ENCODE measurements around the gene GANAB. TPM values are rescaled to one million over a fixed set of nuclear protein-coding genes. Genes with fewer than 3 reads are reported as not detected.

GANAB gene
- total and polyA plus RNA-seq, 7 donors = 34.3 to 64.6 (median 62.0) TPM

- H3K4me3 ChIP-seq = peak overlapping the region; percentile 82
- no peaks in the 10 kb centered on the region for H3K27me3 ChIP-seq (ENCODE audit: insufficient read depth in 3 of 3, low read length in 2 of 3)
- peak in 2 of 4 donors; percentile 10 to 15 for ATAC-seq
- DNase-seq = peak; percentile 60 to 76
- intact Hi-C loops (cut with DNase I) = loop anchor here in 1 of 2 donors (5.0 kb wide), 1 partner anchor 40 kb away; the partner anchor contains the start of gene INTS5
- peaks cover 0 to 40% of the 10 kb centered on the region in 2 donors for H3K36me3 ChIP-seq (ENCODE audit: insufficient read depth in 1 of 2, low read depth in 1 of 2)
- peaks cover 12% of the 10 kb centered on the region for H3K4me1 ChIP-seq
- 1 to 6% (median 4%) methylated on average over 34 of the region's 34 CpGs for WGBS, 3 donors
- H3K27ac ChIP-seq = peak overlapping the region; percentile 94
- no peak for TF ChIP-seq CTCF (IDR thresholded peaks at IDR 0.05)
- no peaks in the 10 kb centered on the region for H3K9me3 ChIP-seq
Measured at GRCh38 chr11:62611705-62612365, 34.6 kb downstream of the GANAB start.

GRCh38 chr11:62610814-62611704 is 35.4 kb downstream of the GANAB start:
- Histone ChIP-seq H3K9me3 (no peaks in the 10 kb centered on the region), H3K27me3 (ENCODE audit: insufficient read depth in 3 of 3, low read length in 2 of 3) (no peaks in the 10 kb centered on the region), H3K27ac (peak overlapping the region; percentile 94), H3K36me3 (ENCODE audit: insufficient read depth in 1 of 2, low read depth in 1 of 2) (peaks cover 0 to 40% of the 10 kb centered on the region in 2 donors), H3K4me3 (peak overlapping the region; percentile 82), H3K4me1 (peaks cover 12% of the 10 kb centered on the region)
- intact Hi-C loops (cut with DNase I) = loop anchor here in 1 of 2 donors (5.0 kb wide), 1 partner anchor 41 kb away; the partner anchor contains the start of gene INTS5
- DNase-seq (no peak), ATAC-seq (no peak)
- TF ChIP-seq CTCF (IDR thresholded peaks at IDR 0.05) = no peak
- WGBS, 3 donors = 73 to 78% (median 76%) methylated on average over 26 to 28 of the region's 28 CpGs

- intact Hi-C loops (cut with DNase I) = loop anchor here in 1 of 2 donors (5.0 kb wide), 1 partner anchor 42 kb away; the partner anchor contains the start of gene INTS5
- ATAC-seq = no peak
- Histone ChIP-seq H3K27me3 (ENCODE audit: insufficient read depth in 3 of 3, low read length in 2 of 3) (no peaks in the 10 kb centered on the region), H3K9me3 (no peaks in the 10 kb centered on the region), H3K36me3 (ENCODE audit: insufficient read depth in 1 of 2, low read depth in 1 of 2) (peaks cover 0 to 40% of the 10 kb centered on the region in 2 donors), H3K27ac (no peak overlapping the region), H3K4me1 (peaks cover 12% of the 10 kb centered on the region), H3K4me3 (no peak overlapping the region)
- TF ChIP-seq CTCF (IDR thresholded peaks at IDR 0.05) = no peak
- no peak for DNase-seq
- WGBS, 3 donors = 84 to 94% (median 86%) methylated on average over 6 of the region's 6 CpGs
Measured at GRCh38 chr11:62610403-62610802, 36.0 kb downstream of the GANAB start.

- H3K27ac ChIP-seq = no peak overlapping the region
- no peak overlapping the region for H3K4me3 ChIP-seq
- TF ChIP-seq CTCF (IDR thresholded peaks at IDR 0.05) = no peak
- H3K4me1 ChIP-seq = peaks cover 12% of the 10 kb centered on the region
- DNase-seq (no peak), ATAC-seq (no peak)
- H3K36me3 ChIP-seq (ENCODE audit: insufficient read depth in 1 of 2, low read depth in 1 of 2) = peaks cover 0 to 37% of the 10 kb centered on the region in 2 donors
- WGBS, 3 donors = 92 to 94% (median 92%) methylated on average over 12 of the region's 12 CpGs
- H3K9me3 ChIP-seq = no peaks in the 10 kb centered on the region
- intact Hi-C loops (cut with DNase I) = no loop called here
- no peaks in the 10 kb centered on the region for H3K27me3 ChIP-seq (ENCODE audit: insufficient read depth in 3 of 3, low read length in 2 of 3)
Measured at GRCh38 chr11:62608776-62609175, 37.6 kb downstream of the GANAB start.
